GM12878 (cell line): ENCODE data around the gene IQGAP3. TPM values are rescaled to one million over a fixed set of nuclear protein-coding genes. Genes with fewer than 3 reads are reported as not detected.

Source experiments
- ATAC-seq: fragments of 200-7000 bp; cut with Tn5 transposase; 3 replicates; pipeline ENCODE4 v1.9.1; 2020; ENCODE audit warnings: mild to moderate bottlenecking, moderate library complexity
- BruUV-seq: library from RNA; stranded (reverse); fragments of 400-500 nt; replicated peaks from 2 replicates; lab custom pipeline; 2021; lab: Mats Ljungman, UMichigan
- CTCF ChIA-PET: fragments of 300-600 bp; sonication (Branson Sonifier 250); formaldehyde crosslinking; extraction: SDS; loops from one replicate; lab custom pipeline; 2021; ENCODE audit warnings: inconsistent platforms; lab: Yijun Ruan, JAX
- POLR2A ChIA-PET: fragments of 350-600 bp; formaldehyde crosslinking; extraction: SDS; loops from one replicate; lab custom pipeline; 2021; ENCODE audit warnings: inconsistent platforms; lab: Charles Lee
- RAD21 ChIA-PET: fragments of 300-600 bp; sonication (Branson Sonifier 250); formaldehyde crosslinking; loops from one replicate; lab custom pipeline; 2023; ENCODE audit warnings: antibody characterized with exemption; ENCODE audit not compliant: unreplicated experiment; lab: Charles Lee
- SMC1A ChIA-PET: fragments of 300-600 bp; sonication (Branson Sonifier 250); formaldehyde crosslinking; loops from one replicate; lab custom pipeline; 2023; ENCODE audit not compliant: unreplicated experiment, uncharacterized antibody; lab: Charles Lee
- DNase-seq: peaks from one replicate; pipeline ENCODE4 v3.0.0-alpha.2; 2011; ENCODE audit warnings: low read depth, low spot score
- FAIRE-seq: peaks from 3 replicates; lab custom pipeline; 2011; peaks lifted over from hg19 to GRCh38; lab: Jason Lieb, UNC
- H2AFZ ChIP-seq: 2 replicates; pipeline ENCODE4 v1.6.0; 2011; ENCODE audit warnings: low read depth, low read length, control low read depth; ENCODE audit not compliant: control insufficient read depth
- H3K27ac ChIP-seq: 2 replicates; pipeline ENCODE4 v1.5.1; 2011; ENCODE audit warnings: control low read depth; ENCODE audit not compliant: control insufficient read depth, insufficient read depth
- H3K27me3 ChIP-seq, 2 experiments: replicated peaks in 1 of 2; 2 replicates each; pipeline versions ENCODE4 v1.6.0 to v1.6.1; 2011; ENCODE audit warnings: low read length in 1 of 2; ENCODE audit not compliant: control insufficient read depth in 2 of 2, insufficient read depth in 2 of 2
- H3K36me3 ChIP-seq, 2 experiments: 2 replicates each; pipeline ENCODE4 v1.5.1; 2011; ENCODE audit warnings: low read length in 1 of 2; ENCODE audit not compliant: control insufficient read depth in 2 of 2, insufficient read depth in 2 of 2
- H3K4me1 ChIP-seq: 2 replicates; pipeline ENCODE4 v1.6.1; 2011; ENCODE audit warnings: mild to moderate bottlenecking, low read length, moderate library complexity, mixed read lengths; ENCODE audit not compliant: control insufficient read depth, insufficient read depth
- H3K4me2 ChIP-seq: 2 replicates; pipeline ENCODE4 v1.6.0; 2011; ENCODE audit warnings: control low read depth; ENCODE audit not compliant: control insufficient read depth, insufficient read depth
- H3K4me3 ChIP-seq: fragments of 200-600 bp; sonication (generic); 2 replicates; pipeline ENCODE4 v1.5.1; 2016
- H3K79me2 ChIP-seq: 2 replicates; pipeline ENCODE4 v1.6.0; 2011; ENCODE audit warnings: low read length; ENCODE audit not compliant: control insufficient read depth, insufficient read depth
- H3K9ac ChIP-seq: 2 replicates; pipeline ENCODE4 v1.8.0; 2011; ENCODE audit warnings: low read length, control low read depth, mixed read lengths; ENCODE audit not compliant: control insufficient read depth, insufficient read depth
- H3K9me3 ChIP-seq: replicated peaks from 3 replicates; pipeline ENCODE4 v1.5.1; 2011; ENCODE audit warnings: mild to moderate bottlenecking, low read length; ENCODE audit not compliant: control insufficient read depth, insufficient read depth
- H4K20me1 ChIP-seq: 2 replicates; pipeline ENCODE4 v1.6.0; 2011; ENCODE audit not compliant: control insufficient read depth, insufficient read depth
- LARP7 ChIP-seq: fragments of 450-650 bp; IDR thresholded peaks from 2 replicates; pipeline ENCODE4 v1.6.1; 2017; ENCODE audit warnings: mild to moderate bottlenecking
- MEF2B ChIP-seq: fragments of 450-650 bp; IDR thresholded peaks from 2 replicates; pipeline ENCODE4 v1.6.1; 2018; ENCODE audit warnings: mild to moderate bottlenecking, moderate library complexity; ENCODE audit not compliant: partially characterized antibody, poor library complexity, severe bottlenecking
- NKRF ChIP-seq: fragments of 450-650 bp; conservative IDR thresholded peaks from 2 replicates; pipeline ENCODE4 v1.6.1; 2017; ENCODE audit warnings: mild to moderate bottlenecking, moderate library complexity
- POLR2A ChIP-seq: IDR thresholded peaks from 2 replicates; pipeline ENCODE4 v1.6.1; 2011; ENCODE audit warnings: low read depth, mild to moderate bottlenecking, low read length
- SMAD1 ChIP-seq: fragments of 450-650 bp; IDR thresholded peaks from 2 replicates; pipeline ENCODE4 v1.6.1; 2018; ENCODE audit warnings: mild to moderate bottlenecking, low read depth; ENCODE audit not compliant: partially characterized antibody
- STAT1 ChIP-seq: fragments of 450-650 bp; conservative IDR thresholded peaks from 2 replicates; pipeline ENCODE4 v1.6.1; 2014; ENCODE audit warnings: antibody characterized with exemption, mild to moderate bottlenecking
- ZBTB33 ChIP-seq: fragments of 450-650 bp; IDR thresholded peaks from 2 replicates; pipeline ENCODE4 v1.6.1; 2017; ENCODE audit warnings: mild to moderate bottlenecking
- ZNF384 ChIP-seq: IDR thresholded peaks from 2 replicates; pipeline ENCODE4 v1.6.1; 2012; ENCODE audit warnings: low read depth, mild to moderate bottlenecking, low read length, improper control_type of control experiment, borderline replicate concordance
- WGBS: methylation state at CpG from one replicate; pipeline ENCODE4 v1.1.6; 2016; ENCODE audit warnings: low lambda C conversion rate; ENCODE audit not compliant: insufficient replicate concordance, insufficient coverage; ENCODE audit errors: missing lambda C conversion rate; 5-methylcytosine and 5-hydroxymethylcytosine counted together
- in situ Hi-C: fragments of 300-500 bp; cut with MboI; formaldehyde crosslinking; loops from 9 replicates; pipeline ENCODE4 v1.14.3; 2018; ENCODE audit warnings: mixed read lengths
- intact Hi-C: fragments of 100-400 bp; cut with micrococcal nuclease; formaldehyde crosslinking; loops from one replicate; pipeline ENCODE4 v1.14.2; 2022; ENCODE audit not compliant: unreplicated experiment
- polyA plus RNA-seq, 11 experiments: library from polyadenylated mRNA; depleted of rRNA in 4 of 11; unstranded in 6 of 11; stranded (reverse) in 5 of 11; fragments of >200 nt; fragmentation: Nextera tagmentation in 4 of 11; fragmentation: Illumina TruSeq in 1 of 11; extraction: Ambion mirVana in 4 of 11; extraction: Trizol in 1 of 11; gene quantifications; 1 replicate in 1 of 11; 2 replicates in 10 of 11; pipeline versions ENCODE4 v1.2.1 to v1.2.3, GENCODE V29; 2011 to 2016; ENCODE audit warnings: inconsistent platforms in 2 of 11, missing spikeins in 2 of 11, low read depth in 1 of 11
- total RNA-seq, 4 experiments: library from RNA; depleted of rRNA in 3 of 4; stranded (reverse); fragments of >200 nt in 3 of 4; fragmentation: Illumina TruSeq in 1 of 4; extraction: Trizol in 1 of 4; gene quantifications; 2 replicates each; pipeline versions ENCODE4 v1.2.1 to v1.2.3, GENCODE V29; 2013 to 2021

The IQGAP3 gene
- total and polyA plus RNA-seq, 10 of the 15 experiments (the other 5 are each of a cell fraction or from before 2014, with no cell fraction given), result 1.1 to 10.7 (median 7.9) TPM

DNA sequence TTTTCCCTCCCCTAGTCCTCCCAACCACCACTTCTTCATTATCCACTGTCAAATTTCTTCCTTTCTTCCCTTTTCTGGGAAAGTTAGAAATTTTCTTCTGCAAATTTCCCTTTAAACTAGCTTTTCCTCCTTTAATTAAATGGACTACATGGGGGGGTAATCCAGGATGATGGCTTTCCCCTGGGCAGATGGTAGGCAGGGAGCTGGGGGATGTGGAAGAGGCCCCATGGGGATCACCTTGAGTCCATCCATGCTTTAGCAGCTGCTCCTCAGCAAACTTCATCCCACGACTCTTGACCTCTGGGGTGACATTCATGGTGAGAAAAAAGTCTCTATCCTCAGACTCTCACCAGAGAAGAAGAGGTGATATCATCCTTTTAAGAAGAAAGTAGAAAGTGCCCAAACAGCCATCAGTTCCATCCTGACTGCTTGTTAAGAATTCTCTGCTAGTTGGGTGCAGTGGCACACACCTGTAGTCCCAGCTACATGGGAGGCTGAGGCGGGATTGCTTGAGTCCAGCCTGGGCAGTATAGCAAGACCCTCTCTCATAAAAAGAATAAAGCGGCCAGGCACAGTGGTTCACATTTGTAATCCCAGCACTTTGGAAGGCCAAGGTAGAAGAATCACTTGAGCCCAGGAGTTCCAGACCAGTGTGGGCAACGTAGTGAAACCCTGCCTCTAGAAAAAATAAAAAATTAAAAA, 26.5 kb upstream of the IQGAP3 start:
- TF ChIP-seq LARP7 (no peak), STAT1 (no peak), SMAD1 (no peak), POLR2A (0 out of 2 replicates have a peak, but pooled peaks have one; percentile 0)
- Histone ChIP-seq H3K27me3 (no peaks in the 10 kb centered on the region), H3K4me1 (peaks cover 9% of the 10 kb centered on the region), H3K4me2 (peak overlapping the region; percentile 97; the same call in 1 of the 2 replicates), H3K9me3 (no peaks in the 10 kb centered on the region), H3K4me3 (no peak overlapping the region), H3K36me3 (peaks cover 23 to 27% of the 10 kb centered on the region in 2 experiments; a peak in 3 of 4 replicates), H4K20me1 (no peaks in the 10 kb centered on the region), H3K27ac (no peak overlapping the region), H2AFZ (no peak overlapping the region), H3K79me2 (peaks cover 32% of the 10 kb centered on the region), H3K9ac (peak overlapping the region; percentile 29; the same call in 1 of the 2 replicates)
- WGBS, result 82% methylated on average over 4 of the region's 4 CpGs
- intact Hi-C loops, result no loop called here
- CTCF ChIA-PET, result interaction anchor here (0.7 to 5.0 kb wide), 12 partner anchors 7 to 153 kb away, joined by 3 to 49 read pairs (median 4); partner anchors contain the start of gene NAXE
- SMC1A ChIA-PET, result interaction anchor here (0.5 to 7.7 kb wide), 5 partner anchors 7 to 874 kb away, joined by 3 to 47 read pairs (median 4); partner anchors contain the start of gene NAXE
- POLR2A ChIA-PET, result interaction anchor here (0.6 to 4.3 kb wide), 5 partner anchors 7 to 141 kb away, joined by 3 to 39 read pairs (median 3); partner anchors contain the start of genes ISG20L2, METTL25B and NAXE
- in situ Hi-C loops, result no loop called here
- RAD21 ChIA-PET, result interaction anchor here (1.0 to 1.3 kb wide), 2 partner anchors 91 to 113 kb away, joined by 3 to 4 read pairs; no protein-coding TSS in a partner anchor
- FAIRE-seq, result no peak
- no TSS peak for BruUV-seq
- no peak for DNase-seq
- ATAC-seq, result no peak

DNA sequence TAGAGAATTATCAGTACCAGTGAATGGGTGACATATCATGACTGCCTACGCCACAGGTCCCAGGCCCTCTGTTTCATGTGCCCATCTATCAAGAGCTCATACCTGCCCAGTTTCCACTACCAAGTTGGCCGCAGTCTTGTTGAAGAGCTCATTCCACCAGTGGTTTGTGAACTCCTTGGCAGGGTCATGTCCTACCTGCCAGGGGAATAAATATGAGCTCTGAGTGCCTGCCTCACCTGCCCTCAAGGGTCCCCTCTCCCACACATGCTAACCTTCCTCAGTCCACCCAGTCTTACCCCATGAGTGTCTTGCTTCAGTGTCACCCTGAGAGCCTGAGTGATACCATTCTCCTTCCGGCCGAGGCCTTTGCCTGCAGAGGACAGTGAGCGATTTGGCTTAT, 25.8 kb upstream of the IQGAP3 start:
- ATAC-seq, result no peak
- no peak overlapping the region for H3K9ac ChIP-seq
- FAIRE-seq, result no peak
- no peak overlapping the region for H2AFZ ChIP-seq
- peaks cover 9% of the 10 kb centered on the region for H3K4me1 ChIP-seq
- RAD21 ChIA-PET, result interaction anchor here (1.0 kb wide), 1 partner anchor 113 kb away, joined by 3 read pairs; no protein-coding TSS in a partner anchor
- WGBS, result 95% methylated on average over 5 of the region's 5 CpGs
- no peak overlapping the region for H3K4me2 ChIP-seq
- intact Hi-C loops, result no loop called here
- H3K27me3 ChIP-seq, result no peaks in the 10 kb centered on the region
- H3K27ac ChIP-seq, result no peak overlapping the region
- H3K36me3 ChIP-seq, result peaks cover 27 to 31% of the 10 kb centered on the region in 2 experiments; a peak in 3 of 4 replicates
- peaks cover 32% of the 10 kb centered on the region for H3K79me2 ChIP-seq
- POLR2A ChIA-PET, result no interaction called here
- SMC1A ChIA-PET, result interaction anchor here (0.6 kb wide), 1 partner anchor 663 kb away, joined by 3 read pairs; no protein-coding TSS in a partner anchor
- TSS peak; percentile 0 for BruUV-seq
- no peak for TF ChIP-seq NKRF
- no peak for TF ChIP-seq ZNF384
- no peak for TF ChIP-seq MEF2B
- 0 out of 2 replicates have a peak, but pooled peaks have one; percentile 29 for TF ChIP-seq POLR2A
- TF ChIP-seq SMAD1, result no peak
- TF ChIP-seq ZBTB33, result no peak
- H3K9me3 ChIP-seq, result no peaks in the 10 kb centered on the region
- H3K4me3 ChIP-seq, result no peak overlapping the region
- CTCF ChIA-PET, result interaction anchor here (1.1 to 4.9 kb wide), 6 partner anchors 10 to 152 kb away, joined by 3 to 22 read pairs (median 4); no protein-coding TSS in a partner anchor
- in situ Hi-C loops, result no loop called here
- no peak for DNase-seq
- no peaks in the 10 kb centered on the region for H4K20me1 ChIP-seq
